OCI-LY1 (cell line): ENCODE data around the gene WDR93.

Experiments
- H2AFZ ChIP-seq: fragments of 200-600 bp; sonication (generic), shearing (Covaris generic); 2 replicates; pipeline ENCODE4 v1.6.0; 2014; ENCODE audit warnings: antibody characterized with exemption, mild to moderate bottlenecking, low read length
- H3F3A ChIP-seq: fragments of 200-600 bp; sonication (generic), shearing (Covaris generic); 2 replicates; pipeline ENCODE4 v1.6.0; 2014; ENCODE audit warnings: mild to moderate bottlenecking, antibody characterized with exemption, low read length, moderate library complexity; ENCODE audit not compliant: insufficient read depth
- H3K27ac ChIP-seq: fragments of 200-600 bp; sonication (generic); 2 replicates; pipeline ENCODE4 v1.5.1; 2014; ENCODE audit warnings: low read length, mixed run types, mild to moderate bottlenecking, low read depth; ENCODE audit not compliant: poor library complexity, severe bottlenecking
- H3K27me3 ChIP-seq: fragments of 200-600 bp; sonication (generic); 2 replicates; pipeline ENCODE4 v1.6.0; 2014; ENCODE audit warnings: antibody characterized with exemption, mild to moderate bottlenecking, low read length, moderate library complexity; ENCODE audit not compliant: insufficient read depth
- H3K36me3 ChIP-seq: fragments of 200-600 bp; sonication (generic); 2 replicates; pipeline ENCODE4 v1.6.1; 2014; ENCODE audit warnings: mild to moderate bottlenecking, antibody characterized with exemption, low read length, moderate library complexity, mixed read lengths; ENCODE audit not compliant: insufficient read depth
- H3K4me1 ChIP-seq: fragments of 200-600 bp; sonication (generic); 2 replicates; pipeline ENCODE4 v1.5.1; 2014; ENCODE audit warnings: mild to moderate bottlenecking, low read length, moderate library complexity; ENCODE audit not compliant: insufficient read depth, severe bottlenecking
- H3K4me2 ChIP-seq: fragments of 200-600 bp; sonication (generic), shearing (Covaris generic); 2 replicates; pipeline ENCODE4 v1.6.1; 2014; ENCODE audit warnings: low read length
- H3K4me3 ChIP-seq: fragments of 200-600 bp; sonication (generic); 2 replicates; pipeline ENCODE4 v1.5.1; 2014; ENCODE audit warnings: low read length, low read depth, mild to moderate bottlenecking, mixed read lengths; ENCODE audit not compliant: poor library complexity, severe bottlenecking
- H3K79me2 ChIP-seq: fragments of 200-600 bp; shearing (Covaris generic); 2 replicates; pipeline ENCODE4 v1.6.1; 2016; ENCODE audit warnings: mixed run types, low read length, mixed read lengths; ENCODE audit not compliant: insufficient read depth
- H3K9ac ChIP-seq: fragments of 200-600 bp; sonication (generic), shearing (Covaris generic); 2 replicates; pipeline ENCODE4 v1.6.1; 2014; ENCODE audit warnings: mild to moderate bottlenecking, low read length, mixed read lengths
- H3K9me2 ChIP-seq: fragments of 200-600 bp; sonication (generic), shearing (Covaris generic); 2 replicates; pipeline ENCODE4 v1.6.1; 2014; ENCODE audit warnings: low read depth, mild to moderate bottlenecking, low read length, mixed read lengths
- H3K9me3 ChIP-seq: fragments of 200-600 bp; shearing (Covaris generic); 2 replicates; pipeline ENCODE4 v1.6.1; 2014; ENCODE audit warnings: low read length, mixed read lengths
- H4K20me1 ChIP-seq: fragments of 200-600 bp; sonication (generic), shearing (Covaris generic); 2 replicates; pipeline ENCODE4 v1.6.0; 2016; ENCODE audit warnings: mild to moderate bottlenecking, low read length; ENCODE audit not compliant: insufficient read depth
- EZH2 ChIP-seq: fragments of 200-600 bp; sonication (generic), shearing (Covaris generic); IDR thresholded peaks from 2 replicates; pipeline ENCODE4 v1.8.0; 2017; ENCODE audit warnings: borderline replicate concordance, mixed run types, mild to moderate bottlenecking, antibody characterized with exemption, low read length, moderate library complexity, mixed read lengths
- TF ChIP-seq, protein P1 (sequence below): fragments of 200-600 bp; sonication (generic), shearing (Covaris generic); IDR thresholded peaks from 2 replicates; pipeline ENCODE4 v1.5.1; 2017; ENCODE audit warnings: mild to moderate bottlenecking, antibody characterized with exemption, low read length, moderate library complexity, mixed read lengths

Gene WDR93

DNA sequence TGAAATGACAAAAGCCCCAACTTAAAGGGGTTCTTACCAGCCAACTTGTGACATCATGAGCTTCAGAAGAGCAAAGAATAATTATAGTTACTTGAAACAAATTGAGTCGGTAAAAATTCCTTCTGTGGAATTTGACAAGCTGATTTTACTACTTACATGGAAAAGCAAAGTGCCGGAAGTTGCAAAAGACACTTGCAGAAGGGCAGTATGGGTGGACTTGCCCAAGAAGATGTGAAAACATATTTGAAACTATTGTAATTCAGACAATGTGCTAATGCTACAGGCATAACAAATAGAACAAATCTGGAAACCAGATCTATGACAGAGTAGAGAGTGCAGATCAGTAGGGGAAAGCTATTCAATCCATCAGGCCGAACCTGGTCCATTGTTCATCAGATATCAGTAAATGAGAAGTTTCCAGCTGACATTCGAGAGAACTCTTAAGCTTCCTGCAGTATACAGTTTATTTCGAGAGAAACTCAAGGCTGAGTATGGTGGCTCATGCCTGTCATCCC, 32.9 kb upstream of the WDR93 start:
- no peaks in the 10 kb centered on the region for H3K9me3 ChIP-seq
- no peak overlapping the region for H3K9ac ChIP-seq
- no peaks in the 10 kb centered on the region for H4K20me1 ChIP-seq
- no peak overlapping the region for H3K4me2 ChIP-seq
- no peak overlapping the region for H2AFZ ChIP-seq
- no peak overlapping the region for H3K27ac ChIP-seq
- H3K36me3 ChIP-seq, result no peaks in the 10 kb centered on the region
- no peak for TF ChIP-seq EZH2
- TF ChIP-seq, protein P1, sequence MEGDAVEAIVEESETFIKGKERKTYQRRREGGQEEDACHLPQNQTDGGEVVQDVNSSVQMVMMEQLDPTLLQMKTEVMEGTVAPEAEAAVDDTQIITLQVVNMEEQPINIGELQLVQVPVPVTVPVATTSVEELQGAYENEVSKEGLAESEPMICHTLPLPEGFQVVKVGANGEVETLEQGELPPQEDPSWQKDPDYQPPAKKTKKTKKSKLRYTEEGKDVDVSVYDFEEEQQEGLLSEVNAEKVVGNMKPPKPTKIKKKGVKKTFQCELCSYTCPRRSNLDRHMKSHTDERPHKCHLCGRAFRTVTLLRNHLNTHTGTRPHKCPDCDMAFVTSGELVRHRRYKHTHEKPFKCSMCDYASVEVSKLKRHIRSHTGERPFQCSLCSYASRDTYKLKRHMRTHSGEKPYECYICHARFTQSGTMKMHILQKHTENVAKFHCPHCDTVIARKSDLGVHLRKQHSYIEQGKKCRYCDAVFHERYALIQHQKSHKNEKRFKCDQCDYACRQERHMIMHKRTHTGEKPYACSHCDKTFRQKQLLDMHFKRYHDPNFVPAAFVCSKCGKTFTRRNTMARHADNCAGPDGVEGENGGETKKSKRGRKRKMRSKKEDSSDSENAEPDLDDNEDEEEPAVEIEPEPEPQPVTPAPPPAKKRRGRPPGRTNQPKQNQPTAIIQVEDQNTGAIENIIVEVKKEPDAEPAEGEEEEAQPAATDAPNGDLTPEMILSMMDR, result no peak
- no peaks in the 10 kb centered on the region for H3F3A ChIP-seq
- no peaks in the 10 kb centered on the region for H3K9me2 ChIP-seq
- no peaks in the 10 kb centered on the region for H3K4me1 ChIP-seq
- no peak overlapping the region for H3K4me3 ChIP-seq
- no peaks in the 10 kb centered on the region for H3K27me3 ChIP-seq
- H3K79me2 ChIP-seq, result no peaks in the 10 kb centered on the region

DNA sequence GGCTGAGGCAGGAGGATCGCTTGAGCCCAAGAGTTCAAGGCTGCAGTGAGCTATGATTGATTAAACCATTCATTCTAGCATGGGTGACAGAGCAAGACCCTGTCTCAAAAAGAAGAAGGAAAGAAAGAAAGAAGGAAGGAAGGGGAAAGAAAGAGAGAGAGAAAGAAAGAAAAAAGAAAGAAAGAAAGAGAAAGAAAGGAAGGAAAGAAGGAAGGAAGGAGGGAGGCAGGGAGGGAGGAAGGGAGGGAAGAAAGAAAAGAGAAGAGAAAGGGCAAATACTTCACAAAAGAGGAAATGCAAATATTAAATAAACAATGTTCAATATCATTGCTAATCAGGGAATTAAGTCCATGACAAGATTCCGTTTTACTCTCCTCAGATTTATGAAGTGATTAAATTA, 31.3 kb upstream of the WDR93 start:
- H3K9me3 ChIP-seq, result no peaks in the 10 kb centered on the region
- H3K4me3 ChIP-seq, result no peak overlapping the region
- H3K36me3 ChIP-seq, result no peaks in the 10 kb centered on the region
- no peak overlapping the region for H3K4me2 ChIP-seq
- H3F3A ChIP-seq, result no peaks in the 10 kb centered on the region
- no peak overlapping the region for H3K9ac ChIP-seq
- H3K27ac ChIP-seq, result no peak overlapping the region
- no peaks in the 10 kb centered on the region for H4K20me1 ChIP-seq
- no peaks in the 10 kb centered on the region for H3K4me1 ChIP-seq
- H3K9me2 ChIP-seq, result no peaks in the 10 kb centered on the region
- no peaks in the 10 kb centered on the region for H3K79me2 ChIP-seq
- TF ChIP-seq, protein P1, result no peak
- TF ChIP-seq EZH2, result no peak
- H2AFZ ChIP-seq, result no peak overlapping the region
- no peaks in the 10 kb centered on the region for H3K27me3 ChIP-seq

DNA sequence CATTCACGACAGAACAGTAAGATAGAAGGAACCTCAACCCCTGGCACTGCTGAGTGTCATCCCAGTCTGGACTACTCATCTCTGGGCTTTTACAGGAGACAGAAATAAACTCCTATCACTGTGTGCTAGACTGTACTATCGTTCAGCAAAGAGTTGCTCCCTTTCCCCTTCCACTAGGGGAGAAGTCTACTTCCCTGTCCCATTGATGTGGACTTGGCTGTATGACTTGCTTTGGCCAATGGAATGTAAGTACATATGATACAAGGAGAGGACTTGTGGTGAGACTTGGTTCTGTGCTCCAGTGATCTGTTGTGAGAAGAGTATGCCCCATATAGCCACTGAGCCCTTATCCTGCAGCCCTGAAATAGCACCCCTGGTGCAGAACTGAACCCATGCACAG, 30.1 kb upstream of the WDR93 start:
- Histone ChIP-seq H3K9me3 (no peaks in the 10 kb centered on the region), H2AFZ (no peak overlapping the region), H3K36me3 (no peaks in the 10 kb centered on the region), H3K79me2 (no peaks in the 10 kb centered on the region), H3K27me3 (no peaks in the 10 kb centered on the region), H3K9me2 (no peaks in the 10 kb centered on the region), H3K27ac (no peak overlapping the region), H3K9ac (no peak overlapping the region), H4K20me1 (no peaks in the 10 kb centered on the region), H3K4me3 (no peak overlapping the region), H3K4me1 (no peaks in the 10 kb centered on the region), H3F3A (no peaks in the 10 kb centered on the region), H3K4me2 (no peak overlapping the region)
- no peak for TF ChIP-seq EZH2
- TF ChIP-seq, protein P1, result no peak
